ENCODE measurements around the gene SEPTIN8. TPM values are rescaled to one million over a fixed set of nuclear protein-coding genes. Genes with fewer than 3 reads are reported as not detected.

SEPTIN8 gene
- total RNA-seq, 4 donors from 2014 or later: 5.2 to 7.9 (median 6.8) TPM

DNA sequence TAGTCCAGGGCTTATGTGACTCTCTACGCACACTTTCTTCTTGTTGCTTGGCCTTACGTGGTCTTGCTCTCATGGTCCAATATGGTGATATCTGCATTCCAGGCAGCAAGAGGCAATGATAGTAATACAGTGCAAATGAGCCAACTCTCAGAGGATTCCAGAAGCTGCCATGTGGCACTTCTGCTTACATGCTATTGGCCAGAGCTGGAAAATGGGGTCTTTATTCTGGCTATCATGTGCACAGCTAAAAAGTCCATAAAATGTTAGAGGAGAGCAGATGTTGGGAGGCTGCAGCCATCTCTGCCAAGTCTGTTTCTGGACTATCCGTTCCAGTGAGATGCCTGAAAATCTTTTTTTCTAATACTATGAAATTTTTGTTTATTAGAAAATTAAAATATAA is 2.9 kb upstream of the SEPTIN8 start:
- ATAC-seq: no peak
- Histone ChIP-seq H3K27ac (no peak overlapping the region), H3K4me3 (no peak overlapping the region), H3K4me1 (peaks cover 3 to 13% of the 10 kb centered on the region in 2 donors), H3K9me3 (no peaks in the 10 kb centered on the region), H3K36me3 (no peaks in the 10 kb centered on the region), H3K27me3 (peaks cover 0 to 7% (median 2%) of the 10 kb centered on the region in 3 donors)
- intact Hi-C loops (cut with DNase I; ENCODE audit: low total_unique reads): loop anchor here (5.0 kb wide), 1 partner anchor 43 kb away; the partner anchor contains the start of gene KIF3A
- in situ Hi-C loops (cut with MboI; ENCODE audit: low sequenced_read_pairs in 4 of 4): no loop called here
- no peak for DNase-seq
- TF ChIP-seq POLR2A (IDR thresholded peaks at IDR 0.05) (no peak), CTCF (IDR thresholded peaks at IDR 0.05 in 4 of 5, conservative IDR thresholded peaks at IDR 0.05 in 1 of 5) (no peak)

- in situ Hi-C loops (cut with MboI; ENCODE audit: low sequenced_read_pairs in 4 of 4) (no loop called here), intact Hi-C loops (cut with DNase I; ENCODE audit: low total_unique reads) (loop anchor here (5.0 kb wide), 1 partner anchor 42 kb away; the partner anchor contains the start of gene KIF3A)
- H3K9me3 ChIP-seq: no peaks in the 10 kb centered on the region
- peaks cover 3 to 13% of the 10 kb centered on the region in 2 donors for H3K4me1 ChIP-seq
- no peak overlapping the region for H3K4me3 ChIP-seq
- DNase-seq (no peak), ATAC-seq (no peak)
- TF ChIP-seq POLR2A (IDR thresholded peaks at IDR 0.05): no peak
- TF ChIP-seq CTCF (IDR thresholded peaks at IDR 0.05 in 4 of 5, conservative IDR thresholded peaks at IDR 0.05 in 1 of 5): no peak
- H3K27ac ChIP-seq: no peak overlapping the region
- H3K36me3 ChIP-seq: no peaks in the 10 kb centered on the region
- H3K27me3 ChIP-seq: peaks cover 0 to 7% (median 2%) of the 10 kb centered on the region in 3 donors
Observed at GRCh38 chr5:132778856-132779255, 1.8 kb upstream of the SEPTIN8 start.

DNA sequence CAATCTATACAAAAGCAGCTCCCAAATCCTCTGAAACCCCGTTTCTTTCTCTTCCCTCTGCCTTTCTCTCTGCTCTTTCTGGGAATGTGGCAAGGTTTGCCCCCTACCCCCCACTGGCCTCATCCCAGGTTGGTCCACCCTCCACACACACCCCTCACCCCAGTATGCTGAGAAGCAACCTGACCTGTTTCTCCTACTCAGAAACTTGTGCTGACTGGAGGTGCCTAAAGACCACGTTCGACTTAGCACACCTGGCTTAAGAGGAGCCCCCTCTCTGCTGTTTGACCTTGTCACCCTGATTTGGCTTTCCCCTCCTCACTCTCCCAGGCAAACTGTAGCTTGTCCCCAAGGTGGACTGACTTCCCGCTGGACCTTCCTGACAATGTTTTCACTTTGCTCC is 1.1 kb upstream of the SEPTIN8 start:
- Histone ChIP-seq H3K36me3 (no peaks in the 10 kb centered on the region), H3K27ac (peak overlapping the region in 2 of 4 donors; percentile 75), H3K4me1 (peaks cover 3 to 13% of the 10 kb centered on the region in 2 donors), H3K4me3 (peak overlapping the region; percentile 73 to 90 (median 78)), H3K9me3 (no peaks in the 10 kb centered on the region), H3K27me3 (peaks cover 0 to 7% (median 2%) of the 10 kb centered on the region in 3 donors)
- intact Hi-C loops (cut with DNase I; ENCODE audit: low total_unique reads): loop anchor here (5.0 kb wide), 1 partner anchor 41 kb away; the partner anchor contains the start of gene KIF3A
- TF ChIP-seq CTCF (IDR thresholded peaks at IDR 0.05 in 4 of 5, conservative IDR thresholded peaks at IDR 0.05 in 1 of 5) (no peak), POLR2A (IDR thresholded peaks at IDR 0.05) (no peak)
- ATAC-seq: no peak
- in situ Hi-C loops (cut with MboI; ENCODE audit: low sequenced_read_pairs in 4 of 4): no loop called here
- DNase-seq: no peak

- in situ Hi-C loops (cut with MboI; ENCODE audit: low sequenced_read_pairs in 4 of 4) (no loop called here), intact Hi-C loops (cut with DNase I; ENCODE audit: low total_unique reads) (loop anchor here (5.0 kb wide), 1 partner anchor 40 kb away; the partner anchor contains the start of gene KIF3A)
- peaks cover 3 to 19% of the 10 kb centered on the region in 2 donors for H3K4me1 ChIP-seq
- peak overlapping the region; percentile 73 to 90 (median 78) for H3K4me3 ChIP-seq
- TF ChIP-seq POLR2A (IDR thresholded peaks at IDR 0.05): peak in 1 of 2 donors; percentile 13
- TF ChIP-seq CTCF (IDR thresholded peaks at IDR 0.05 in 4 of 5, conservative IDR thresholded peaks at IDR 0.05 in 1 of 5): no peak
- peak overlapping the region; percentile 41 to 75 (median 70) for H3K27ac ChIP-seq
- H3K36me3 ChIP-seq: no peaks in the 10 kb centered on the region
- no peaks in the 10 kb centered on the region for H3K9me3 ChIP-seq
- ATAC-seq: no peak
- peaks cover 0 to 7% (median 2%) of the 10 kb centered on the region in 3 donors for H3K27me3 ChIP-seq
- no peak for DNase-seq
Observed at GRCh38 chr5:132776938-132777208, 166 bp downstream of the SEPTIN8 start.
